Ovary (tissue), 3 donors: ENCODE data around the gene NNAT.
"Not testable (repeated sequence)": the region's sequence is repeated elsewhere in the genome, so short reads cannot be mapped to it uniquely, and the experiment has no call there.

Experiments used
- CTCF ChIP-seq, 3 donors: fragments of 450-650 bp in 2 of 3; fragments of 200-600 bp in 1 of 3; IDR thresholded peaks; one replicate each; pipeline versions ENCODE4 v1.5.1 to v1.8.0; 2016 to 2022; ENCODE audit warnings: antibody characterized with exemption in 3 of 3, mild to moderate bottlenecking in 1 of 3
- POLR2A ChIP-seq: fragments of 450-650 bp; IDR thresholded peaks from one replicate; pipeline ENCODE4 v1.6.1; 2017; ENCODE audit warnings: antibody characterized with exemption, mild to moderate bottlenecking, moderate library complexity
- donor health status: DM: no; HTN: no; CAD: no.

- TF ChIP-seq CTCF (IDR thresholded peaks at IDR 0.05); POLR2A: not testable (repeated sequence)
Measured at GRCh38 chr20:37554721-37555298, 33.8 kb downstream of the NNAT start.
